Keratinocyte (primary cell): Measurements from ENCODE around the gene PLD1. TPM values are rescaled to one million over a fixed set of nuclear protein-coding genes. Genes with fewer than 3 reads are reported as not detected.
A peak's percentile ranks its signal among the peaks of the same experiment; 100 is the strongest.

ENCODE experiments used
- DNase-seq: peaks from one replicate; pipeline ENCODE4 v3.0.0-alpha.2; 2011; ENCODE audit warnings: low read depth, missing footprints, low spot score
- FAIRE-seq: peaks from 2 replicates; lab custom pipeline; 2011; peaks lifted over from hg19 to GRCh38; lab: Jason Lieb, UNC
- H2AFZ ChIP-seq: 2 replicates; pipeline ENCODE4 v1.6.0; 2012; ENCODE audit warnings: low read length, control low read depth, inconsistent platforms; ENCODE audit not compliant: control insufficient read depth
- H3K27ac ChIP-seq: 2 replicates; pipeline ENCODE4 v1.5.1; 2011; ENCODE audit warnings: low read length; ENCODE audit not compliant: control insufficient read depth, insufficient read depth
- H3K27me3 ChIP-seq: 3 replicates; pipeline ENCODE4 v1.6.0; 2011; ENCODE audit warnings: low read length; ENCODE audit not compliant: control insufficient read depth, insufficient read depth; ENCODE audit errors: extremely low read depth
- H3K36me3 ChIP-seq, 2 experiments: 2 replicates in 1 of 2; 3 replicates in 1 of 2; pipeline ENCODE4 v1.5.1; 2011; ENCODE audit warnings: low read length in 2 of 2, mild to moderate bottlenecking in 1 of 2; ENCODE audit not compliant: control insufficient read depth in 2 of 2, insufficient read depth in 2 of 2; ENCODE audit errors: extremely low read depth in 1 of 2
- H3K4me1 ChIP-seq: 3 replicates; pipeline ENCODE4 v1.5.1; 2011; ENCODE audit warnings: low read length; ENCODE audit not compliant: control insufficient read depth, insufficient read depth; ENCODE audit errors: extremely low read depth
- H3K4me2 ChIP-seq: 3 replicates; pipeline ENCODE4 v1.6.0; 2011; ENCODE audit warnings: low read depth, low read length; ENCODE audit not compliant: control insufficient read depth, insufficient read depth; ENCODE audit errors: extremely low read depth
- H3K4me3 ChIP-seq, 3 experiments: fragments of 200-600 bp in 1 of 3; sonication (generic) in 1 of 3; 2 replicates in 2 of 3; 3 replicates in 1 of 3; pipeline ENCODE4 v1.5.1; 2011 to 2016; ENCODE audit warnings: low read length in 3 of 3, mild to moderate bottlenecking in 3 of 3, control low read depth in 2 of 3, inconsistent platforms in 1 of 3, low read depth in 1 of 3, mixed read lengths in 1 of 3, mixed run types in 1 of 3, moderate library complexity in 1 of 3; ENCODE audit not compliant: control insufficient read depth in 2 of 3, insufficient read depth in 2 of 3; ENCODE audit errors: extremely low read depth in 1 of 3
- H3K79me2 ChIP-seq: 2 replicates; pipeline ENCODE4 v1.6.0; 2012; ENCODE audit warnings: low read length; ENCODE audit not compliant: control insufficient read depth, insufficient read depth
- H3K9ac ChIP-seq: 3 replicates; pipeline ENCODE4 v1.6.0; 2011; ENCODE audit warnings: low read length; ENCODE audit not compliant: control insufficient read depth, insufficient read depth; ENCODE audit errors: extremely low read depth
- H3K9me1 ChIP-seq: 3 replicates; pipeline ENCODE4 v1.6.0; 2011; ENCODE audit warnings: low read length; ENCODE audit not compliant: control insufficient read depth, insufficient read depth; ENCODE audit errors: extremely low read depth
- H3K9me3 ChIP-seq: 2 replicates; pipeline ENCODE4 v1.5.1; 2012; ENCODE audit warnings: low read depth, low read length; ENCODE audit not compliant: control insufficient read depth
- H4K20me1 ChIP-seq: 3 replicates; pipeline ENCODE4 v1.6.0; 2011; ENCODE audit warnings: low read length; ENCODE audit not compliant: control insufficient read depth, insufficient read depth; ENCODE audit errors: extremely low read depth
- CTCF ChIP-seq, 3 experiments: IDR thresholded peaks in 1 of 3; conservative IDR thresholded peaks in 1 of 3; optimal IDR thresholded peaks in 1 of 3; 2 replicates in 2 of 3; 3 replicates in 1 of 3; pipeline versions ENCODE3 to v1.5.1; 2011; ENCODE audit warnings: low read length in 3 of 3, mild to moderate bottlenecking in 3 of 3, moderate library complexity in 2 of 3, control low read depth in 1 of 3, inconsistent platforms in 1 of 3; ENCODE audit not compliant: insufficient read depth in 2 of 3; ENCODE audit errors: extremely low read depth in 1 of 3
- EZH2 ChIP-seq: IDR thresholded peaks from one replicate; pipeline ENCODE4 v1.6.1; 2012; ENCODE audit warnings: inconsistent platforms, mild to moderate bottlenecking, low read length, moderate library complexity
- dilution Hi-C: fragments of 300-500 bp; cut with MboI; formaldehyde crosslinking; loops from one replicate; pipeline ENCODE4 v1.7.0; 2020; ENCODE audit warnings: low sequenced_read_pairs; ENCODE audit not compliant: extremely low pct_ligation_motif_present
- polyA plus RNA-seq, 5 experiments: library from polyadenylated mRNA; depleted of rRNA in 3 of 5; stranded (reverse) in 3 of 5; stranded (forward) in 1 of 5; unstranded in 1 of 5; fragments of >200 nt; gene quantifications; 1 replicate in 1 of 5; 2 replicates in 3 of 5; 3 replicates in 1 of 5; pipeline versions ENCODE4 v1.2.1 to v1.2.3, GENCODE V29; 2011 to 2012; ENCODE audit warnings: missing spikeins in 2 of 5, low read depth in 1 of 5, low replicate concordance in 1 of 5

Gene PLD1
- polyA plus RNA-seq, 1 donor (not counting 4 experiments of a cell fraction or from before 2014, with no cell fraction given): 14.7 TPM

DNA sequence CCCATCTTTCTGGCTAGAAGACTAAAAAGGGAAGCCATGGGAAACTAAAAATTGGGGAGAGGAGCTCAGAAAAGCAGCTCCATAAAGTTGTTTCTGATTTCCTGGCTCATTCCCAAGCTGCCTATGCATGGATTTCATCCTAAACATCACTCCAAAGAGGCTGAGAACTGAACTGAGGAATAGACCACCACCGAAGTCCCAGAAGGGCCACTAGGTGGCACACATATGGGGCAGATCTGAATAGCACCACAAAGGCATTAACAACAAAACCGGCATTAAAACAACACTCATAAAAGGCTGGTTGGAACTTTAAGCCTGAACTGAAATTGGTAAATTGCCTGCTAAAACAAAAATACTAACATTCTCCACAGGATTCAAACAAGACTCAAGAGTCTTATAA lies 106.3 kb downstream of the PLD1 start:
- Histone ChIP-seq H3K9me1 (no peaks in the 10 kb centered on the region), H3K4me3 (no peak overlapping the region), H3K4me1 (no peaks in the 10 kb centered on the region), H3K9ac (no peak overlapping the region), H3K27ac (no peak overlapping the region), H3K9me3 (no peaks in the 10 kb centered on the region), H4K20me1 (no peaks in the 10 kb centered on the region), H3K4me2 (no peak overlapping the region), H3K79me2 (no peaks in the 10 kb centered on the region), H3K36me3 (no peaks in the 10 kb centered on the region), H3K27me3 (no peaks in the 10 kb centered on the region), H2AFZ (no peak overlapping the region)
- DNase-seq (peak; percentile 5), FAIRE-seq (peak; percentile 96)
- dilution Hi-C loops: no loop called here
- TF ChIP-seq EZH2 (no peak), CTCF (optimal IDR thresholded peaks at IDR 0.05 in 1 of 3, IDR thresholded peaks at IDR 0.05 in 1 of 3, conservative IDR thresholded peaks at IDR 0.05 in 1 of 3; ENCODE audit: extremely low read depth in 1 of 3, insufficient read depth in 2 of 3, low read length in 3 of 3) (peak; percentile 71 to 77 (median 71))

GRCh38 chr3:171703144-171703543 lies 107.1 kb downstream of the PLD1 start:
- no peaks in the 10 kb centered on the region for H4K20me1 ChIP-seq
- no peaks in the 10 kb centered on the region for H3K9me1 ChIP-seq
- H3K4me2 ChIP-seq: no peak overlapping the region
- no peak overlapping the region for H3K27ac ChIP-seq
- TF ChIP-seq EZH2: no peak
- TF ChIP-seq CTCF (optimal IDR thresholded peaks at IDR 0.05 in 1 of 3, IDR thresholded peaks at IDR 0.05 in 1 of 3, conservative IDR thresholded peaks at IDR 0.05 in 1 of 3; ENCODE audit: extremely low read depth in 1 of 3, insufficient read depth in 2 of 3, low read length in 3 of 3): no peak
- no peak for FAIRE-seq
- H3K9ac ChIP-seq: no peak overlapping the region
- H3K27me3 ChIP-seq: no peaks in the 10 kb centered on the region
- H3K9me3 ChIP-seq: no peaks in the 10 kb centered on the region
- no peaks in the 10 kb centered on the region for H3K79me2 ChIP-seq
- dilution Hi-C loops: no loop called here
- no peaks in the 10 kb centered on the region for H3K4me1 ChIP-seq
- no peaks in the 10 kb centered on the region for H3K36me3 ChIP-seq
- no peak for DNase-seq
- no peak overlapping the region for H2AFZ ChIP-seq
- no peak overlapping the region for H3K4me3 ChIP-seq
